NCI-H345 treated with DMSO at 0.1 percent for 48 hours (cell line): Measurements from ENCODE around the gene OPN1MW.
"Not testable (repeated sequence)": the region's sequence is repeated elsewhere in the genome, so short reads cannot be mapped to it uniquely, and the experiment has no call there.

Experiments
- DNase-seq: peaks from one replicate; lab custom pipeline; 2025; ENCODE audit not compliant: unreplicated experiment; lab: John Stamatoyannopoulos, UW

Gene OPN1MW

DNA sequence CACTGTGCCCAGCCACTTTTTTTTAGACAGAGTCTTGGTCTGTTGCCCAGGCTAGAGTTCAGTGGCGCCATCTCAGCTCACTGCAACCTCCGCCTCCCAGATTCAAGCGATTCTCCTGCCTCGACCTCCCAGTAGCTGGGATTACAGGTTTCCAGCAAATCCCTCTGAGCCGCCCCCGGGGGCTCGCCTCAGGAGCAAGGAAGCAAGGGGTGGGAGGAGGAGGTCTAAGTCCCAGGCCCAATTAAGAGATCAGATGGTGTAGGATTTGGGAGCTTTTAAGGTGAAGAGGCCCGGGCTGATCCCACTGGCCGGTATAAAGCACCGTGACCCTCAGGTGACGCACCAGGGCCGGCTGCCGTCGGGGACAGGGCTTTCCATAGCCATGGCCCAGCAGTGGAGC, at the start of gene OPN1MW:
Gene OPN1MW (plus strand): TSS at position 301 of the 400 bp plus-strand sequence. CDS start 82 bp downstream, at position 383.
- not testable (repeated sequence) for DNase-seq

DNA sequence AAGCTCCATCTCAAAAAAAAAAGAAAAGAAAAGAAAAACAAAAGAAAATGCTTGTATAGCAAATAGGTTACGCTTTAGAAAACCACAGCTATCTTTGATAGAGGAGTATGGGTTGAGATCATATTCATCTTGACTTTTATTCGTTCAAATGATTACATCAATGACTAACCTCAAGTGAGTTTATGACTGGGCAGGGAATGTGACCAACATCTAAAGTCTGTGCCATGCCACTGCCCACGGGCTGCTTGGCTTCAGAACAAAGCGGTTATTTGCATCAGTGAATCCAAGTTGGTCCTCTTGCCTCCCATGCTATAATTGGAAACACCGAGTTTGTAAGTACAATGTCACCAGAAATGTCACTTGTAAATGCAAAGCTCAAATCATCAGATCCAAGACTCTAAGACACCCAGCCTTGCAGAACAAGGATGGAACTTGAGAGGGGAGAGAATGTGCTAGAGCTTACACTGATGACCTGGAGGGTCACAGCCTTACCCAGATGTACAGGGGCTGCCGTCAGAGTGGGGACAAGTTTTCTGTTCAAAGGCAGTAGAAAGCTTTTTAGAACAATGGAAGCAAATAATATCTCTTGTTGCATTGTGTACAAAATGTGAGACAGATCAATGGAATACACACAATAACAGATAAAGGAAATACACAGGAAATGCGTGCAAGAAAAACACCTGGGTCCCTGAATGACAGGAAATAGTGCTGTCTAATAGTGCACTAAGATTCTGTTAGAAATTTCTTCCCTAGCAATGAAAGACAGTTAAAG, 46.8 kb upstream of the OPN1MW start:
- DNase-seq, result no peak

GRCh38 chrX:154136627-154137161, 45.7 kb upstream of the OPN1MW start:
- DNase-seq, result peak; percentile 48

DNA sequence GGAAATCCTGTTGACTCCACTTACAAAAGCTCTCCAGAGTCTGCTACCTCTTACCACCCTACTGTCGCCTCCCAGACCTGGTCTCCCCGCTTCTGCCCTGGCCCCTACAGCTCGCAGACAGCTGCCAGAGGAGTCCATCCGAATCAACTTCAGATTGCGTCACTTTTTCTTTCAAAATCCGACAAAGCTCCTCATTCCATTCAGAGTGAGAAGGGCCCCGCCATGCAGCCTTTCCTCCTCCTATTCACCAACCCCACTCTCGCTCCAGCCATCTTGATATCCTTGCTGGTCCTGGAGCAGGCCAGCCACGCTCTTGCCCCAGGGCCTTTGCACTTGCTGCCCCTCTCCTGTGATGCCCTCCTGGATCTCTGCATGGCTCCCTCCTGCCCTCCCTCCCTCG, 43.5 kb upstream of the OPN1MW start:
- no peak for DNase-seq

- DNase-seq, result no peak
These were observed 42.2 kb upstream of the OPN1MW start for GRCh38 chrX:154140206-154140605.

- DNase-seq, result no peak
These were observed 41.7 kb upstream of the OPN1MW start for GRCh38 chrX:154140742-154141141.

DNA sequence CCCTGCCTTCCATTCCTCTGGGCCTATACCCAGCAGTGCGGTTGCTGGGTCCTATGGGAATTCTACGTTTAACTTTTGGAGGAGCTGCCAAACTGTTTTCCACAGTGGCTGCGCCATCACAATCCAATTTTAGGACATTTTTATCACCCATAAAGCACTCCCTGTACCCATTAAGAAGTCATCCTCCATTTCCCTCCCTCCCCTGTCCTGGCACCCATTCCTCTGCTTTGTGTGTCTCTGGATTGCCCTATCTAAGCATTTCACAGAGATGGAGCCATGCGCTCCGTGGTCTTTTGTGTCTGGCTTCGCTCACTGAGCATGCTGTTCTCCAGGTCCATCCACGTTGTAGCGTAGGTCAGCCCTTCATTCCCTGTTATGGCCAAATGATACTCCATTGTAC, 40.0 kb upstream of the OPN1MW start:
- no peak for DNase-seq

- DNase-seq, result no peak
These were observed 39.2 kb upstream of the OPN1MW start for GRCh38 chrX:154142950-154143745.

- DNase-seq, result not testable (repeated sequence)
These were observed 38.4 kb upstream of the OPN1MW start, which contains the start of gene OPN1LW for GRCh38 chrX:154144010-154144409. Gene OPN1LW, plus strand, starts transcription at chrX:154144243. Its CDS starts 41 bp downstream, at chrX:154144284.

DNA sequence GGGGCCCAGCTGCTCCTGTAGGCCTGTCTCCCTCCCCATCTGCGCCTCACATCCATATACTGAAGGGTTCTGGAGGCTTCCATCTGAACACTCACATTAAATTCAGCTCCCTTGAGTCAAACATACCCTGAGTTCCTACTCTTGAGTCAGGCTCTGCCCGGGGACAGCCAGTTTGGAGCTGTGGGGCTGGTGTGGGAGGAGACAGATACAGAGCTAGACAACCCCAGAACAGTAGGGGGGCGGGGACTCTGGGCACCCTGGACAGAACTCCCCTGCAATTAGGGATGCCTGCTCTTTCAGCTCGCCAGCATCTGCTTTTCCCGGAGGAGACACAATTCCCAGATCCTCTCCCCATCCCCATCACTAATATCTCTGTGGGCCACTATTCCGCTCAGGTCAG, 31.4 kb upstream of the OPN1MW start:
- not testable (repeated sequence) for DNase-seq

- not testable (repeated sequence) for DNase-seq
These were observed 26.2 kb upstream of the OPN1MW start for GRCh38 chrX:154156221-154156620.

GRCh38 chrX:154157207-154157606, 25.2 kb upstream of the OPN1MW start:
- DNase-seq, result not testable (repeated sequence)

DNA sequence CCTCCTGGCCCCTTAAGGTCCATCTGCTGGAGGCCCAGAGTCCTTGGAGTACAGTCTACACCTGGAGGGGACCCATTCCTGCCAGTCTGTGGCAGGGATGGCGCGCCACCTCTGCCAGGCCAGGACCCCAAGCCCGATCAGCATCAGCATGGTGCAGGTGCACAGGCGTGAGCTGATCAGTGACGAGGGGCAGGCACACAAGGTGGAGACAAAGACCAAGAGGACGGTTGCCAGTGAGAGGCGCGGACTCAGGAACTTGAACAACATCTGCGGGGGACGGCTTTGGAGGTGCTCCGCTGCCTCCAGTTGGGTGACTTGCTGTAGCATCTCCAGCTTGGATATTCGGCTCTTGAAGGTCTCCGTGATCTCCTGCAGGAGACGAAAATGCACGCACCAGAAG, 23.1 kb upstream of the OPN1MW start:
- DNase-seq, result not testable (repeated sequence)

DNA sequence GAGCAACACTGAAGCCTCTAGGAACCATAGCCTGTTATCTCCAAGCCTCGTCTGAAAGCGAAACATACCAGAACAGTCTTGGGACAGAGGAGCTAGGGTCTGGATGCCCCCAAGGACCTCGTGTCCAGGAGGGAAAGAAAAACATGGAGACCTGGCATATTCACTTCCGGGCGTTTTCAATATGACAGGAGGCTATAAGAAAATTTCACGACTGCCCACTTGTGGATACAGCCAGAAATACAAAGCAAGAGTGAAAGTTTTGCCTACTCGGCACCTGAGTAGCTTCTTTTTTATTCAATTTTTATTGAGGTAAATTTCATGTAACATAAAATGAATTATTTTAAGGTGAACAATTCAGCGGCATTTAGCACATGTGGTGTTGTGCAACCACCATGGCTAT, 17.5 kb upstream of the OPN1MW start:
- DNase-seq, result not testable (repeated sequence)

DNA sequence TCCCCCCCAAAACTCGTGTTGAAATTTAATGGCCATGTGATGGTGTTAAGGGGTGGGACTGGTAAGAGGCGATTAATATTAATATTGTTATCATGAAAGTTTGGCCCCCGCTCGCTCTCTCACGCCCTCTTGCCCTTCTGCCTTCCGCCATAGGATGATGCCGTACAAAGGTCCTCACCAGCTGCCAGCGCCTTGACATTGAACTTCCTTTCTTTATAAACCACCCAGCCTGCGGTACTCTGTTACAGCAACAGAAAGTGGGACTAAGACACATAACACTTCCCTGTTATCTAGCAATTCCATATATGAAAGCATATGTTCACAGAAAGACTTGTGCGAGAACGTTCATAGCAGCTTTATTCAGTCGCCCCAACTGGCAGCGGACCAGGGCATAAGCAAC, 14.0 kb upstream of the OPN1MW start:
- not testable (repeated sequence) for DNase-seq

DNA sequence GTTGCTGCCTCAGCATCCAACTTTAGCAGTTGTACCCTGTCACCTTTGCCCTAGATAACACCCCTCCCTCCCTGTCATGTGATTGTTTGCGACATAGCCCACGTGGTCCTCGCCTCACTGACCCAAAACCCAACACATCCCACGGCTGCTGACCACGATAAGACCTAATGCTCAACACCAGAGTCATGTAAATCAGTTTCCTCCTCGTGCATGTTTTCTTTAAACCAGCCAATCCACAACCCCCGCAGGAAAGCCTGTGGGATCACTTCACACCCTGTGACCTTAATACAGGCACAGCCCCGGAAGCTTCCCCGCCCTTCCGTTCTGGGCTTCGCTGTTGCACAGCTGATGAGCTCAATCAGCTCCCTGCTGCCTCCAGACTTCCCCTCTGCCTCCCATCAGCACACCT, 9.9 kb upstream of the OPN1MW start:
- not testable (repeated sequence) for DNase-seq

DNA sequence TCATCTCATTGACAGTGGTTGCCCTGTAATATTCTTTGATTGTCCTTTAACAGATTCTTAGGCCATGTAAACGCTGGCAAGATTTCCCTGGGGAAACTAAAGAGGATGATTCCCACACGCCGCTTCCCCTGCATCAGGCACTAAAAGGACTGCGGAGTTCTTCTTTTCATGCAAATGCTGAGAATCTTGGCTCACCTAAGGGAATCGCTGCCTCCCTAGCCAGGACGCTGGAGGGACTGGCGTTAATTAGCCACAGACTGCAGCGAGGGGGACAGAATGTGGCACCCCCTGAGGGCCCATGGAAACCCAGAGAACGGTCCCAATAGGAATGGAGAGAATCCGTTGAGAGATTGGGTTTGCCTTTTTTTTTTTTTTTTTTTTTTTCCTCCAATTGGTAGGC, 8.0 kb upstream of the OPN1MW start:
- not testable (repeated sequence) for DNase-seq

GRCh38 chrX:154183794-154184193, 1.4 kb downstream of the OPN1MW start:
- not testable (repeated sequence) for DNase-seq

- DNase-seq, result not testable (repeated sequence)
These were observed 10.4 kb downstream of the OPN1MW start for GRCh38 chrX:154192846-154193245.

GRCh38 chrX:154194316-154194715, 11.9 kb downstream of the OPN1MW start:
- not testable (repeated sequence) for DNase-seq

- not testable (repeated sequence) for DNase-seq
These were observed 14.1 kb downstream of the OPN1MW start for GRCh38 chrX:154196466-154196865.
